GDM1 (cell line): ENCODE data around the gene ARHGAP45.

Experiments used
- DNase-seq: peaks from one replicate; lab custom pipeline; 2025; lab: John Stamatoyannopoulos, UW

Gene ARHGAP45

DNA sequence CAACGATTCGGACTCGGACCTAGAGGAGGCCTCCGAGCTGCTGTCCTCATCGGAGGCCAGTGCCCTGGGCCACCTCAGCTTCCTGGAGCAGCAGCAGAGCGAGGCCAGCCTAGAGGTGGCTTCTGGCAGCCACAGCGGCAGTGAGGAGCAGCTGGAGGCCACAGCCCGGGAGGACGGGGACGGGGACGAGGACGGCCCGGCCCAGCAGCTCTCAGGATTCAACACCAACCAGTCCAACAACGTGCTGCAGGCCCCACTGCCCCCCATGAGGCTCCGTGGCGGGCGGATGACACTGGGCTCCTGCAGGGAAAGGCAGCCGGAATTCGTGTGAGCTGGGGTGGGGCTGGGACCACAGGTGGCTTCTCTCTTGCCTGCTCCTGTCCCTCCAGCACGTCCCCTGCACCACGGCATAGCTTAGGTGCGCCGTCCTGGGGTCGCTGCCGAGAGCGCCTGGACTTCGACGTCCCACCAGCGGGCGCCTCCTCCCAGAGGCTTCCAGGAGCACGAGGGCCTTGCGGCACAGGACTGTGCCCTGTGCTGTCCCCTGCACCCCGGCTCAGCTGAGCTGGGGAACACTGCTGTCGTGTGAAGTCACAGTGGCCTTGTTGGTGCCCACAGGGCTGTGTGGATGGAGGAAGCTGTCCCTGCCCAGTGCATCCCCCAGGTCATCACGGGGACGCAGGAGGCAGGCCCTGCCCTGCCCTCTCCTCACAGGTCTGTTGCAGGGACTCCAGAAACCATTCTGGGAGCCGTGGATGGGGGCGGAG lies 18.9 kb downstream of the ARHGAP45 start:
- DNase-seq, result no peak

GRCh38 chr19:1086613-1087012 lies 19.6 kb downstream of the ARHGAP45 start:
- no peak for DNase-seq

DNA sequence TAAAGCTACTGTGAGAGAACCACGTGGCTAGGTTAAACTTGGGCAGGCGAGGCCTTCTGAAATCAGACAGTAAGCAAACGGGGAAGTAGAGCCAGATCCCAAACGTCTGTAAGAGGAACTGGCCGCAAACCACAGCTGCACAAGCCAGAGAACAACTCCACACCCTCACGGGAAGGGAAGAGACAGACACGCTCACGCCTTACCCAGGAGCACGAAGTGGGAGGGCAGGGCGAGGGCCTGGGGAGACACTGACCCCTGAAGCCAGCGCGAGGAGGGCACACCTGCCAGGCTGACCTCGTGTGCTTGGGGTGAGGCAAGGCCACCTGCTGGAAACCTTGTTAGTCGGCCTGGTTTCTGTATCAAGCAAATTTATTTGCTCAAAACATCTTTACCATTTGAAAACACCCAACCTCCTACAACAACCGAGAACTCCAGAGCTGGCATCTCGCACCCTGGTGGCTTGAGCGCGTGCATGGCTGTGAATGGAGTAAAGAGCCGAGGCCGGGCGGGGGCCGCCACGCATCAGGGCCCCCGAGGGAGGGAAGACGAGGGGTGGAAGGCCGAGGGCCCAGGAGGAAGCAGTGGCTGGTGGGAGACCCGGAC lies 20.9 kb downstream of the ARHGAP45 start:
- peak; percentile 89 for DNase-seq

GRCh38 chr19:1088416-1089010 lies 21.5 kb downstream of the ARHGAP45 start:
- no peak for DNase-seq

- no peak for DNase-seq
These were observed 22.3 kb downstream of the ARHGAP45 start for GRCh38 chr19:1089126-1089771.

DNA sequence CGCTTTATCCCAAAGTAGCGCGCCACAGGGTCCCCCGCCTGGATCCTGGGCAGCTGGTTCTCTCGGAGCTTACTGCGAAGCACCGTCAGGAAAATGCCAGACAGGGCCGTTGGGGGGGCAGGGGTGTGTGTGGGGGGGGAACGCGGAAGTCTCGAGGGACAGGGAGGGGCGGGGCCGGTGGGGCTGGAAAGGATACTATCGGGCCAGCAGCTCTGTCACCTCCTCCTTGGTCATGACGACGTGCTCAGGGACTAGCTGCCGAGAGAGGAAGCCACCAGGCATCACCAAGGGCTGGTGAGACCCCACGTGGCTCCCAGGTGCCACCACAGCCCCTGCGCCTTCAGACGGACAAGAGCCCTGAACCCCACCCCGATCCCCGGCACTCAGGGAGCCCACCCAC lies 22.9 kb downstream of the ARHGAP45 start:
- DNase-seq, result no peak

DNA sequence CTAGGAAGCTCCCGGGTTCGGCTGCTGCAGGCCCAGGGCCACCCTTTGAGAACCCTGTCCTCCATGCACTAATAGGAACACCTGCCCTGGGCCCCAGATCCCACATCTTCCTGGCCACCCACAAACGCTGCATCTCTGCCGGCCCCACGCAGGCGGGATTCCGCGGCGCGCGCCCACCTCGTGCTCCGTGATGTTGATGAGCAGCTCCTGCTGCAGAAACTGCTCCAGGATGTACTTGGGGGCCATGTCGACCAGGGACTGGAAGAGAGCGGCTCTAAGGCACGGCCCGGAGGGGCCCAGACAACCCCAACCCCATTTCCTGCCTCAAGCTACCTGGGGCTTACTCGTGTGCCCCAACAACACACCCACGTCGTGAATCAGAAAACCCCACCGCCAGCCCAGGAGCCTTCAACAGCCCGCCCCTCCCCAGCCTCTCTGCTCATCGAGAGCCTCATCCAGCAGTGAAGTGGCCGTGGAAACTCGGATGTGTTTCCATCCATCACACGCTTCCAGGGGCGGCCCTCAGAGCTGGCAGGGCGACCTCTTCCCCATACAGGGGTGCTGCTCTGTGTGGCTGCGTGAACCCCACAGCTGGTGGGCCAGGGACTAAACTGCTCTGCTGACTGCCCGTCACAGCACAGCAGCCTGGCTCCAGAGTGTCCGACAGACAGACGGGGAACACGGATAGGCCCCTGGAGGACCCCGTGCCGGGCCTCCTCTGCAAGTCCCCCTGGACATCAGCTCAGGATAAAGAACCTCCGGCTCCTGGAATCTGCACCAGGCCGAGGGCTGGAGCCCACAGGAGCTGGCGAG lies 24.0 kb downstream of the ARHGAP45 start:
- no peak for DNase-seq

GRCh38 chr19:1091544-1092175 lies 24.7 kb downstream of the ARHGAP45 start:
- DNase-seq, result no peak

DNA sequence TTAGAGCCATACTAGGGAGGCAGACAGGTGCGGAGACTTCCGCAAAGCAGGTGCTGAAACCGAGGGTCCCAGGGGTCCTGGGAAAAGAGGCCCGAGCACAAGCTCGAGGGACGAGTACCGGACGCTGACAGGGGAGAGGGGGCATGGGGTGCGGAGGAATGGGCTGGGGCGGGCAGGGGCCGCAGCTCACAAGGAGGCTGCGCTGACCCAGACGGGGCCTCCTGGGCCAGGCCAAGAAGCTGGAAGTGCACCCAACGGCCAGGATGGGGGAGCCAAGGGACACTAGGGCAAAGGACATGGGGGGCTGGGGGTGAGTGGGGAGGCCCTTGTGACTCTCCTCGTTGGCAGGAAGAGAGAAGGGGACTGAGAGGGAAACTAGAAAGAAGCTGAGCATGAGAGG lies 26.4 kb downstream of the ARHGAP45 start:
- DNase-seq, result no peak

DNA sequence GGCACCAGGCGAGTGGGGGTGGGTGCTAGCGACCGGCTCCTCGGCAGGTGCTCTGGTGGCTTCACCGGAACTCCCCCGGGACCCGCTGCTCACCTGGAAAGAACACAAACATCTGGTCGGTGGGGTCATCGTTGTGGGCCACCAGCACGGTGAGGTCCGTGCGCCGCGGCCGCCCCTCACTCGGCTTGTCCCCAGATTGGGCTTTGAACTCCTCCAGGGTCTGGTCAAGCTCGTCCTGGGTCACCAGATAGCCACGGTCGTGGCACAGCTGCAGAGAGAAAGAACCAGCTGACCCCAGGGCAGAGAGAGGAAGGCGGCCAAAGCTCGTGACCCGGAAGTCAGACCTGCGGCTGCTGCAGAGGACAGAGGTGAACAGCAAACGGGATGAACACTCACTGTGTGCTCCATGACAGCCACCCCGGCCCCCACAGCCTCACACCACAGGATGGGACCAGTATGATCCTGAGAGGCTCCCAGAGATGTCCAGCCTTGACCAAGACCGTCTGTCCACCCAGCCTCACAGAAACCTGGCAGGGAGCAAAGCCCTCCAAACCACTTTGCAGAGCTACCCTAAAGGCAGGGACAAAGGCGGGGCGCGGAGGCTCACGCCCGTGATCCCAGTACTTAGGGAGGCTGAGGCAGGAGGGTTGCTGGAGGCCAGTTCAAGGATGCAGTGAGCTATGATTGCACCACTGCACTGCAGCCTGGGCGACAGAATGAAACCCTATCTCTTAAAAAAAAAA lies 27.0 kb downstream of the ARHGAP45 start:
- no peak for DNase-seq

- no peak for DNase-seq
These were observed 27.6 kb downstream of the ARHGAP45 start for GRCh38 chr19:1094655-1094977.

DNA sequence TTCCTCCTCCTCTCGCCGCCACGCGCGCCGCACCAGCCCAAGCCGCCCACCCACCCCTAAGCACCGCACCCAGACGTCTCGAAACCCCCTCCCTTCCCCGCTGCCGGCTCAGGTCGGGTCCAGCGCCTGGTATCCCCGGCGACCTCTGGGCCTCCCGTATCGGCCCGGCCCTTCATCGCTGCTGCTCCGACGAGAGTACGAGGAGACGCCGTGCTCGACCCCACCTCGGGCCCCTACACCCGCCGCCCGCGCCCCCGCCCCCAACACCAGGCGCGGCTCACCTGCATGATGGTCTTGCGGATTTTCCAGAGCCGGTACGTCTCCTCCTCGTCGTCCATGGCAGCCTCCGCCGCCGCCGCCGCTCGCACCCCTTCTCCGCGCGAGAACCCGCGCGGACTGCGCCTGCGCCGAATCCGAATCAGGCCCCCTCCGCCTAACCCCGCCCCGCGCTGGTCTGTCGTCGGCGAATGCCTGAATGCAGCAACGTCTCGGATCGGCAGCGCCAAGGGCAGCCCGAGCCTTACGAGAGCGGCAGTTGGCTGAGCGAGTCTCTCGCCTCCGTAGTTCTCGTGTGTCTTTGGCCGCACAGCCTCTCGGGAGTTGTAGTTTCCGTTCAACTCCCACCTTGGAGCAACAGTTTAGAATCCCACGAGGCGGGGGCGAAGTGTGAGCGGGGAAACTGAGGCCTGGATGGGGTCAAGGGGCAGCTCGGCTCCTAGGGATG lies 28.2 kb downstream of the ARHGAP45 start, which contains the start of gene POLR2E:
POLR2E (minus strand) TSS at position 398 of the 724 bp plus-strand sequence; CDS start at position 338, 60 bp downstream.
- DNase-seq, result peak; percentile 97

DNA sequence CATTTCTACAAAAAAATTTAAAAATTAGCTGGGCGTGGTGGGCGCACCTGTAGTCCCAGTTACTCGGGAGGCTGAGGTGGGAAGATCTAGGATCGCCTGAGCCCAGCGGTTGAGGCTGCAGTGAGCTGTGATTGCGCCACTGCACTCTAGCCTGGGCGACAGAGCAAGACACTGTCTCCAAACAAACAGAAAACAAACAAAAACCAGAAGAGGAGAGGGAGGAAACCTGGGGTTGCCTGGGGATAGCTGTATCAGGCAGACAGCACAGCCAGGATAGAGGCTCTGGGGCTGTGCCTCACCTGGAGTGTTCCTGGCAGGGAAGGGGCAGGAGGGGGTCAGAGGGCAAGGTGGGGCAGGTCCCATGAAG lies 30.8 kb downstream of the ARHGAP45 start:
- no peak for DNase-seq

- DNase-seq, result no peak
These were observed 31.4 kb downstream of the ARHGAP45 start for GRCh38 chr19:1098177-1099051.

GRCh38 chr19:1101337-1101698 lies 34.4 kb downstream of the ARHGAP45 start:
- DNase-seq, result peak; percentile 68

DNA sequence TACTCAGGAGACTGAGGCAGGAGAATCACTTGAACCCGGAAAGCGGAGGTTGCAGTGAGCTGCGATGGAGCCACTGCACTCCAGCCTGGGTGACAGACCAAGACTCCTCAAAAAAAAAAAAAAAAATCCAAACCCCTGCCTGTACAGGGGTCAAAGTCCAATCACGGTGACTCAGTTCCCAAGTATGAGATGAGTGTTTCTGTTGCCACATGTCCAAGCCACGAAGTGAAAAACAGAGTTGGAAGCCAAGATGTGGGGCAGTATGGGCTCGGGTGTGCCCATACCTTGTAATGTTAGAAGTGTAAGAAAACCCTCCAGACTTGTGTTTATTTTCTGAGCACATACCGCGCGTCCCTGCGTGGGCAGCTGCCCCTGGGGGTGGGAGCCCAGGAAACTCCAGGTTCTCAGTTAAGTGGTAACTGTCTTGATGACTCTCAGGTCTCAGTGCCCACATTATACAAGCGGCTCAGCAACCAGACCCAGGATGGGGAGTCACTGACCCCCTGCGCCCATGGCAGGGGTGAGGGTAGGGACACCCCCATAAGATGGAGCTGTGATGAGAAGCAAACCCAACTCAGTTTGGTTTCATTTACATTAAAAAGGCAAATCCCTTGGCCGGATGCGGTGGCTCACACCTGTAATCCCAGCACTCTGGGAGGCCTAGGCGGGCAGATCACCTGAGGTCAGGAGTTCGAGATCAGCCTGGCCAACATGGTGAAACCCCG lies 35.6 kb downstream of the ARHGAP45 start:
- DNase-seq, result no peak

DNA sequence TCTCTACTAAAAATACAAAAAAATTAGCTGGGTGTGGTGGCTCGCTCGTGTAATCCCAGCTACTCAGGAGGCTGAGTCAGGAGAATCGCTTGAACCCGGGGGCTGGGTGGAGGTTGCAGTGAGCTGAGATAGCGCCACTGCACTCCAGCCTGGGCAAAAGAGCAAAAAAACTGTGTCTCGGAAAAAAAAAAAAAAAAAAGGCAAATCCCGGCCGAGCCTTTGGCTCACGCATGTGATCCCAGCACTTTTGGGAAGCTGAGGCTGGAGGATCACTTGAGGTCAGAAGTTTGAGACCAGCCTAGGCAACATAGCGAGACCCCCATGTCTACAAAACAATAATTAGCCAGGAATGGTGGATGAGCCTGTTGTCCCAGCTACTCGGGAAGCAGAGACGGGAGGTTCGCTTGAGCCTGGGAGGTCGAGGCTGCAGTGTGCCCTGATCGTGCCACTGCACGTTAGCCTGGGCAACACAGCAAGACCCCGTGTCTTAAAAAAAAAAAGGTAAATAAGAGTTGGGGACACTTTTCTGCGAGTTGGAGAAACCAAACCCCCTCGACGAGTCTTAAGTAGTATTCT lies 36.3 kb downstream of the ARHGAP45 start:
- no peak for DNase-seq

- peak; percentile 99 for DNase-seq
These were observed 36.8 kb downstream of the ARHGAP45 start, which contains the start of gene GPX4 for GRCh38 chr19:1103708-1104310. TSS of gene GPX4 (plus strand) at chr19:1103994. CDS start at chr19:1104044, 50 bp downstream.
